ENCODE measurements around the gene AKT1S1.

The AKT1S1 gene

DNA sequence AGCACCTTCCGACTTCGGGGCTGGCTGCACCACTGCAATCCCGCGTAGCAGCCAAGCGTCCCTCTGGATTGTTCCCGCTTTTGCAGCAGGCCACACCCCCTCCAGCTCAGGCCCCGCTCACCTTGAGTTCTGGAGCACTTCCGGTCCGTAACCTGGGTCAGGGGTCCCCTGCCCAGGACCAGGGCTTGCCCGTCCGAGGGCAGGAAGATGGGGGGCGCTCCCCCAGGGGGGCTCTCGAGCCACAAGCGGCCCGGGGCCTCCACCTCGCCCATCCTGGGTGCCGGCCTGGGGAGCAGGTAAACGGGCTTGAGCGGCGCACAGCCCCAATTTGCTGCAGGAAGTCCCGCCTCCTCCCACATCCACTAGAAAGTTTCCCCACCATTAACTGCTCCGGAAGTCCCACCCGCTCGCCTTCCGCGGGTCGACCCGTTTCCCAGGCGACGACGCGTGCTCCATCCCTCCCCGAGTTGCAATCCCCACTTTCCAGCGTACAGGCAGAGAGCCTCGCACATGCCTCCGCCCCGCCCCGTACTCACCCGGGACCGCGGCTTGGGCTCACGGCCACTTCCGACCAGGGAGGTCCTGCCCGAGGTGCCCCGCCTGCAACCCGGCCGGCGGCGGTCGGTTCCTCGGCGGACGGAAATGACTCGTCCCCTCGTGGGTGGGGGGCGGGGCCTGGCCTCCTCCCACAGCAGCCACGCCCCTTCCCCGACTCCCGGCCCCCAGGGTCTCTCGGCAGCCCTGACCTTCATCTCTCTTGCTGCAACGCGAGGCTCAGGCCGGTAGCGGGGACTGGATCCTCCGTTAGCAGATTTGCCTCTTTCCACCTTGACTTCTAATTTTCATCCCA, 10.0 kb downstream of the AKT1S1 start, which contains the start of gene PNKP:
Gene PNKP (minus strand): TSS at position 644 of the 850 bp plus-strand sequence. CDS start 372 bp downstream, at position 272.
- peak; percentile 84 for DNase-seq

DNA sequence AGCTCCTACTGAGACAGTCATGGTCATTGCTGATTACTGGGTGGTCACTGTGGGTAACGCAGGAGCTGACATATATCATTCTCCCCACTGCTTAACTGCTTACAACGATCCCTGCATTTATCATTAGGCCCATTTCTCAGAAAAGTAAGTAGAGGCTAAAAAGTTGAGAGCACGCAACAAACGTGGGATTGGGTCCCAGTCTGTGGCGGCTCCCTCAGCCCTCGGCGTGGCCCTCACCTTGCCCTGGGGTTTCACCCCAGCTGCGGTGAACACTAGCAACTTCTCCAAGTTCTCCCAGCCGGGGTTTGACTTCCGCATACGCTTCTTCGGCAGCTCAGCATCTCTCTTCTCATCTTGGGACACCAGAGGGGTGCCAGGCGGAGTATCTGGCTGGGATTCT, 12.3 kb downstream of the AKT1S1 start:
- no peak for DNase-seq

DNA sequence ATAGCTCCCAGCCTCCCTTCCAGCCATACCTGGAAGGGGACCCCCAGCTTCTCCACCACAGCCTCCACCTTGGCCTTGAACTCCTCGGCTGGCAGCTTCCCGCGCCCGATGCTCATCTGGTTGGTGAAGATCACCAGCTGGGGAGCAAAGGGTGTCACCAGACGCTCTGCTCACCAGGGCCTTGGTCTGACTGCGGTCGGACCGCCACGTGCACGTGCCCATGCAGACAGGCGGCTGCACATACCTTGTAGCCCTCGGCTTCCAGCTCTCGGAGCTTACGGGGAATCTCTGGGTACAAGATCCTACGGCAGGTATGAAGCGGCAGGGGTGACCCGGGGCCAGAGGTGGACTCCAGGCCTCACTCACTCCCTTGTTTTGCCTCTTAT, 13.2 kb downstream of the AKT1S1 start:
- no peak for DNase-seq

DNA sequence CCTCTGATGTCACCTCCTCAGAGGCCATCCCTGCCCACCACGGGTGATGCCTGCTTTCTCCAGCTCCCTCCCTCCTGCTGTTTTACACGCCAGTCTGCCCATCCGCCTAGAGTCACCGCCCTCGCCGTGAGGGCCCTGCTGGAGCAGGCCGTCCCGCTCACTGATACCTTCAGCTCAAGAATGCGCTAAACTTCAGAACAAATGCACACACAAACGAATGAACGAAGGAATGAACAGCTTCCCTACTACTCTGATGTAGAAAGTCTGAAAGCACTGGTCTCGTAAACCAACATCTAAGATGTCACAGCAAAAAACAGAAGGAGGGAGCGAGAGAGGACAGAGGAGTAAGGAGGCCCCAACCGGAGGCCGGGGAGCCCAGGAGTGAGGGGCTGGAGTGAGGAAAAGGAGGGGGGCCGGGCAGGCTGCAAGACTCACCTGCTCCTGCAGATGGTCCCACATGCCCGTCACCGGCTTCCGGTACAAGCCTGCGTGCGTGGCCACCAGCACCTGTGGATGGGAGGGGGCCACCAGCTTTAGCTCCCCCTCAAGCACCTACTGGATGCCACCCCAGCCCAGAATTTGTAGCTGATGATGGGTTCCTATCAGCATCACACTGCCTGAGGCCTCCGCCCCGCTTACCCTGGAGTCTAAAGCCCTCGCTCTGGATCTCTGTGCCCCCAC, 13.8 kb downstream of the AKT1S1 start:
- DNase-seq = no peak

- DNase-seq = no peak
Observed at GRCh38 chr19:49862391-49863253, 14.5 kb downstream of the AKT1S1 start.

GRCh38 chr19:49861541-49862378, 15.4 kb downstream of the AKT1S1 start:
- DNase-seq = no peak

GRCh38 chr19:49861107-49861506, 16.0 kb downstream of the AKT1S1 start:
- DNase-seq = no peak

DNA sequence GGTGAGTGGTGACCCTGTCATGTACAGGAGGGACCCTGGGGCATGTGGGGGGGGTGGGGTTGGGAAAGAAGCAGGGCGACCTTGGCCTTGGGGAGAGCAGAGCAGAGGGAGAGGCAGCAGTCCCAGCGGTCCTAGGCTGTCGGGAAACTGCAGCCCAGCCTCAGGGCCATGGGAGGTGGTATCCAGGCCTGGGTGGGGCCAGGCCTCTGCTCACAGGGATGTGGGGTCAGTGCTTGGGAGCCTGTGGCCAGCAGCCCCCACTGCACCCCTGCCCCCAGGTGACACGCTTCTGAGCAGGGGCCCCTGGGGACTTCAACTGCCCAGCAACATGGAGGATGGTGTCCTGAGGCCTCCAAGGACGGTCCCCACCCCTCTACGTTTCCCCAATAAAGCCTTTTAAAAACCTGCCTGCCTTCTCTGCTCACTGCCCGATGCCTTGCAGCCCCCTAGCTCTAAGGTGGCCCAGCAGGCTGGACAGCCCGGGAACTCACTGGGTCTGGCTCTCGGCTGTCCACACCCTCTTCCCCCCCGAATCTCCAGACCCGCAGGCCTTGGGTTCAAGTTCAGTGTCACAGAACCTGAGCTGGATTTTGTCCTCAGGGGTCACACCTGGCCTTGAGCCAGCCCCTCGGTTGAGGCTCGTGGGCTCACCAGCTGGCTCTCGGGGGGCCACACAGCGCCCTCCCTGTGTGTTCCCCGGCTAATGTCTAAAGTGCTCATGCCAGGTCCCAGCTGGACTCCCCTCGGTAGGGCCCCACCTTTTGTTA, 16.6 kb downstream of the AKT1S1 start:
- no peak for DNase-seq

GRCh38 chr19:49859682-49860335, 17.3 kb downstream of the AKT1S1 start:
- DNase-seq = no peak

- DNase-seq = no peak
Observed at GRCh38 chr19:49858088-49858985, 18.8 kb downstream of the AKT1S1 start.

- DNase-seq = no peak
Observed at GRCh38 chr19:49857838-49858087, 19.4 kb downstream of the AKT1S1 start.

DNA sequence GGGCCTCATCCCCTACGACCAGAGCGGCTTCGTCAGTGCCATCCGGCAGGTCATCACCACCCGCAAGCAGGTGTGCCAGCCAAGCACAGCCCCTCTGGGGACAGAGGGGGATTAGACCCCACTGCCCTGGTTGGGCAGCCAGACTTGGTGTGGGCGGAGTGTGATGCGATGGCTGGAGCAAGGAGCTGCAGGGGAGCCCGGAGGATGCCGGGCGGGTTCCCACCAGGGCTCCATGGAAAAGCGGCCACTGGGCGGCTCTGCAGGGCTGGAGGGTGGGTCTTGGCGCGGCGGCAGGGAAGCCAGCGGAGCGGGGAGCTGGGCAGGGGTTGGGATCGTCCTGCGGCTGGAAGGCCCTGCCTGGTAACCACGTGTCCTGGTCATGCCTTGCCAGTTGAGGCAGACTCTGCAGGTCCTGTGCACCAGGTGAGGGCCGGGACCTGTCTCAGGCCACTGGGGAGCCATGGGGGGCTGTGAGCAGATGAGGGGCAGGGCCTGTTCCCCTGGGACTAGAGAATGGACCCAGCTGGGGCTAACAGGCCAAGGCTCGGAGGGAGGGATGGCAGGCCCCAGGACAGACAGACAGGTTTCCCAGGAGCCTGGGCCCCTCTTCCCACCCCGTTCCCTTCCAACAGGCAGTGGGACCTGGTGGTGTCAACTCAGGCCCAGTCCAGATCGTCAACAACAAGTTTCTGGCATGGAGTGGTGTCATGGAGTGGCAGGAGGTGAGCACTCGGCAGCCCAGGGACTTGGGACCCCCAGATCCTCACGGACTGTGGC, 19.9 kb downstream of the AKT1S1 start:
- DNase-seq = no peak

GRCh38 chr19:49856574-49857021, 20.6 kb downstream of the AKT1S1 start:
- no peak for DNase-seq

- DNase-seq = no peak
Observed at GRCh38 chr19:49855676-49856573, 21.2 kb downstream of the AKT1S1 start.

- DNase-seq = no peak
Observed at GRCh38 chr19:49855277-49855675, 21.9 kb downstream of the AKT1S1 start.

DNA sequence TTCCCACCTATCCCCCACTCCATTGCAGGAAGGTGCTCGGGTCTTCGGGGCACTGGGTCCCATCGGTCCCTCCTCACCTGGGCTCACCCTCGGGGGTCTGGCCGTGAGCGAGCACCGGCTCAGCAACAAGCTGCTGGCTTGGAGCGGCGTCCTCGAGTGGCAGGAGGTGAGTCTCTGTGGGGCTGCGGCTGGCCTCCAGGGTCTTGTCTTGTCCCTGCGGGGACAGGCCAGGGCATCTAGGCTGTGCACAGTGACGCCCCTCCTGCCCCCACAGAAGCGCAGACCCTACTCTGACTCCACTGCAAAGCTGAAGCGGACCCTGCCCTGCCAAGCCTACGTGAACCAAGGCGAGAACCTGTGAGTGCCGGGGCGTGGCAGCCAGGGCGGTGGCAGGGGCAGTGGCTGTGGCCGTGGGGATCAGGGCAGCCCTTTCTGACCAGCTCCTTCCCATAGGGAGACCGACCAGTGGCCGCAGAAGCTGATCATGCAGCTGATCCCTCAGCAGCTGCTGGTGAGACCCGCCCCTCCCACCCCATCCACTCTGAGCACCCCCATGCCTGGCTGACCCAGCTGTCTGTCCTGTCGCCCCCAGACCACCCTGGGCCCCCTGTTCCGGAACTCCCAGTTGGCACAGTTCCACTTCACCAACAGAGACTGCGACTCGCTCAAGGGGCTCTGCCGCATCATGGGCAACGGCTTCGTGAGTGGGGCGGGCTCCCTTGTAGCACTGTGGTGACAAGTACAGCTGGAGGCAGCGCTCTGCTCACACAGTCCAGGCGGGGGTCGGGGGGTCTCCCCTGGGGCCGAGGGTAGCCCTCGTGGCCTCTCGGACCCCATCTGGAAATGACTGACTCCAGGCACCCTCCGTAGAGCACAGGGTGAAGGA, 22.5 kb downstream of the AKT1S1 start:
- DNase-seq = no peak

- DNase-seq = no peak
Observed at GRCh38 chr19:49853852-49854377, 23.2 kb downstream of the AKT1S1 start.

All from DMS153 (cell line).